ENCODE measurements around the gene CACNA1C. TPM values are rescaled to one million over a fixed set of nuclear protein-coding genes. Genes with fewer than 3 reads are reported as not detected.

The CACNA1C gene
- total and polyA plus RNA-seq, 10 of the 15 experiments (the other 5 are each of a cell fraction or from before 2014, with no cell fraction given): under 0.01 to 0.15 (median 0.09) TPM; not detected in 5

- no peak for TF ChIP-seq ATF3 (IDR thresholded peaks at IDR 0.05; ENCODE audit: borderline replicate concordance, extremely low read depth, low read depth, low read length)
Measured at GRCh38 chr12:2385529-2385928, 332.7 kb downstream of the CACNA1C start (continued).

- ChIA-PET POLR2A (no interaction called here), CTCF (interaction anchor here (2.8 kb wide), 1 partner anchor 9 kb away, joined by 17 read pairs; no protein-coding TSS in a partner anchor), SMC1A (ENCODE audit: uncharacterized antibody, unreplicated experiment) (interaction anchor here (1.0 to 1.4 kb wide), 2 partner anchors 15 to 31 kb away, joined by 5 read pairs; no protein-coding TSS in a partner anchor), RAD21 (ENCODE audit: unreplicated experiment) (no interaction called here)
- TF ChIP-seq ZBED1 (IDR thresholded peaks at IDR 0.05; ENCODE audit: borderline replicate concordance) (no peak), NBN (IDR thresholded peaks at IDR 0.05) (no peak), E2F4 (IDR thresholded peaks at IDR 0.05; ENCODE audit: low read depth, low read length) (no peak), ZNF274 (IDR thresholded peaks at IDR 0.05; ENCODE audit: insufficient read depth, insufficient read length) (no peak), BCL3 (IDR thresholded peaks at IDR 0.05; ENCODE audit: borderline replicate concordance, insufficient read depth, low read depth, low read length, poor library complexity, severe bottlenecking) (no peak), ZNF622 (IDR thresholded peaks at IDR 0.05) (no peak), USF2 (IDR thresholded peaks at IDR 0.05; ENCODE audit: borderline replicate concordance, low read depth, low read length) (no peak), SREBF1 (IDR thresholded peaks at IDR 0.05; ENCODE audit: low read length) (no peak), YBX1 (IDR thresholded peaks at IDR 0.05) (no peak), ASH2L (IDR thresholded peaks at IDR 0.05; ENCODE audit: borderline replicate concordance, low read depth) (no peak), IRF5 (IDR thresholded peaks at IDR 0.05; ENCODE audit: borderline replicate concordance) (no peak), STAT3 (IDR thresholded peaks at IDR 0.05; ENCODE audit: low read depth, low read length) (no peak), JUND (IDR thresholded peaks at IDR 0.05; ENCODE audit: low read depth, low read length) (no peak), CBFB (IDR thresholded peaks at IDR 0.05; ENCODE audit: low read depth) (no peak)
- H3K4me3 ChIP-seq: no peak overlapping the region
- peaks cover 40% of the 10 kb centered on the region for H3K4me1 ChIP-seq (ENCODE audit: control insufficient read depth, insufficient read depth, low read length)
- H4K20me1 ChIP-seq (ENCODE audit: control insufficient read depth, insufficient read depth): no peaks in the 10 kb centered on the region
- in situ Hi-C loops (cut with MboI): no loop called here
- H3K4me2 ChIP-seq (ENCODE audit: control insufficient read depth, insufficient read depth): no peak overlapping the region
- no peak overlapping the region for H3K27ac ChIP-seq (ENCODE audit: control insufficient read depth, insufficient read depth)
- no peaks in the 10 kb centered on the region for H3K27me3 ChIP-seq (replicated peaks in 1 of 2; ENCODE audit: control insufficient read depth in 2 of 2, insufficient read depth in 2 of 2, low read length in 1 of 2)
- no peak overlapping the region for H2AFZ ChIP-seq (ENCODE audit: control insufficient read depth, low read depth, low read length)
- no TSS peak for BruUV-seq (replicated peaks)
- FAIRE-seq: no peak
- no peak for DNase-seq (ENCODE audit: low read depth, low spot score)
- H3K9ac ChIP-seq (ENCODE audit: control insufficient read depth, insufficient read depth, low read length): no peak overlapping the region
- H3K36me3 ChIP-seq (ENCODE audit: control insufficient read depth in 2 of 2, insufficient read depth in 2 of 2, low read length in 1 of 2): no peaks in the 10 kb centered on the region
- H3K79me2 ChIP-seq (ENCODE audit: control insufficient read depth, insufficient read depth, low read length): no peaks in the 10 kb centered on the region
- no peaks in the 10 kb centered on the region; the same call in 2 of the 3 replicates for H3K9me3 ChIP-seq (replicated peaks; ENCODE audit: control insufficient read depth, insufficient read depth, low read length)
- peak; percentile 3; the same call in 2 of the 3 replicates for ATAC-seq
- intact Hi-C loops (cut with micrococcal nuclease; ENCODE audit: unreplicated experiment): no loop called here
- WGBS (ENCODE audit: insufficient coverage, insufficient replicate concordance, low lambda C conversion rate, missing lambda C conversion rate): 59% methylated on average over 3 of the region's 3 CpGs
Measured at GRCh38 chr12:2386566-2386965, 333.8 kb downstream of the CACNA1C start.

All from GM12878 (cell line).